DMS153 (cell line): ENCODE measurements around the gene RAB37.

Source experiments
- DNase-seq: peaks from one replicate; lab custom pipeline; 2025; lab: John Stamatoyannopoulos, UW

The RAB37 gene

GRCh38 chr17:74779948-74780400, 42.9 kb downstream of the RAB37 start:
- no peak for DNase-seq

GRCh38 chr17:74780443-74781238, 43.6 kb downstream of the RAB37 start:
- DNase-seq = no peak

GRCh38 chr17:74782571-74782970, 45.5 kb downstream of the RAB37 start:
- DNase-seq = no peak

GRCh38 chr17:74784125-74784810, 47.2 kb downstream of the RAB37 start:
- no peak for DNase-seq

- no peak for DNase-seq
Observed at GRCh38 chr17:74785096-74785980, 48.3 kb downstream of the RAB37 start.

- no peak for DNase-seq
Observed at GRCh38 chr17:74785981-74786360, 48.9 kb downstream of the RAB37 start.

GRCh38 chr17:74786431-74787055, 49.5 kb downstream of the RAB37 start:
- DNase-seq = no peak

GRCh38 chr17:74790161-74791058, 53.4 kb downstream of the RAB37 start:
- no peak for DNase-seq

- DNase-seq = no peak
Observed at GRCh38 chr17:74792586-74793105, 55.6 kb downstream of the RAB37 start.

GRCh38 chr17:74795327-74796020, 58.4 kb downstream of the RAB37 start:
- DNase-seq = no peak

- no peak for DNase-seq
Observed at GRCh38 chr17:74796211-74796610, 59.2 kb downstream of the RAB37 start.

- no peak for DNase-seq
Observed at GRCh38 chr17:74796866-74797265, 59.8 kb downstream of the RAB37 start.
